SU-DHL-6 (cell line): ENCODE data around the gene CHCHD3.

Source experiments
- H2AFZ ChIP-seq: fragments of 200-600 bp; sonication (generic); 2 replicates; pipeline ENCODE4 v1.6.1; 2014; ENCODE audit warnings: low read depth, mild to moderate bottlenecking, moderate library complexity, mixed read lengths, antibody characterized with exemption, low read length; ENCODE audit not compliant: severe bottlenecking
- H3F3A ChIP-seq: fragments of 200-600 bp; shearing (Covaris generic); 2 replicates; pipeline ENCODE4 v1.6.0; 2016; ENCODE audit warnings: antibody characterized with exemption, mild to moderate bottlenecking; ENCODE audit not compliant: insufficient read depth
- H3K27ac ChIP-seq: fragments of 200-600 bp; sonication (generic); 2 replicates; pipeline ENCODE4 v1.5.1; 2016; ENCODE audit warnings: low read depth, mild to moderate bottlenecking, low read length, moderate library complexity, mixed read lengths
- H3K27me3 ChIP-seq: fragments of 200-600 bp; sonication (generic), shearing (Covaris generic); 2 replicates; pipeline ENCODE4 v1.6.0; 2014; ENCODE audit warnings: mild to moderate bottlenecking, low read length
- H3K36me3 ChIP-seq: fragments of 200-600 bp; sonication (generic); 2 replicates; pipeline ENCODE4 v1.6.1; 2014; ENCODE audit warnings: mild to moderate bottlenecking, low read length, mixed read lengths
- H3K4me2 ChIP-seq: fragments of 300-600, 200-600 bp; shearing (Covaris generic), sonication (generic); 2 replicates; pipeline ENCODE4 v1.6.0; 2014; ENCODE audit warnings: low read length, low read depth, mild to moderate bottlenecking; ENCODE audit not compliant: poor library complexity, severe bottlenecking
- H3K4me3 ChIP-seq: fragments of 200-600 bp; sonication (generic); 2 replicates; pipeline ENCODE4 v1.5.1; 2014; ENCODE audit warnings: antibody characterized with exemption, low read length, mild to moderate bottlenecking, mixed read lengths; ENCODE audit not compliant: insufficient read depth, poor library complexity, severe bottlenecking
- H3K79me2 ChIP-seq: fragments of 200-600 bp; sonication (generic); 2 replicates; pipeline ENCODE4 v1.6.1; 2014; ENCODE audit warnings: mild to moderate bottlenecking, low read length, moderate library complexity; ENCODE audit not compliant: insufficient read depth
- H3K9ac ChIP-seq: fragments of 200-600 bp; sonication (generic); 2 replicates; pipeline ENCODE4 v1.7.0; 2014; ENCODE audit warnings: mild to moderate bottlenecking, low read length
- H3K9me2 ChIP-seq: fragments of 200-600 bp; sonication (generic); replicated peaks from 2 replicates; pipeline ENCODE4 v1.6.1; 2014; ENCODE audit warnings: low read length; ENCODE audit not compliant: insufficient read depth
- H3K9me3 ChIP-seq: fragments of 200-600 bp; sonication (generic); 2 replicates; pipeline ENCODE4 v1.6.1; 2014; ENCODE audit warnings: low read length, mixed read lengths; ENCODE audit not compliant: insufficient read depth
- H4K20me1 ChIP-seq: fragments of 200-600 bp; sonication (generic); 2 replicates; pipeline ENCODE4 v1.6.1; 2014; ENCODE audit warnings: low read depth, mild to moderate bottlenecking, antibody characterized with exemption, low read length, moderate library complexity, mixed read lengths
- EZH2phosphoT487 ChIP-seq: fragments of 200-600 bp; sonication (generic), shearing (Covaris generic); conservative IDR thresholded peaks from 2 replicates; pipeline ENCODE4 v1.6.1; 2018; ENCODE audit warnings: mild to moderate bottlenecking, antibody characterized with exemption, low read length, moderate library complexity, mixed read lengths
- TF ChIP-seq, protein P1 (sequence below): fragments of 200-600 bp; sonication (generic); IDR thresholded peaks from one replicate; pipeline ENCODE4 v1.5.1; 2017; ENCODE audit warnings: antibody characterized with exemption, mild to moderate bottlenecking, low read length, moderate library complexity; ENCODE audit not compliant: insufficient read depth, poor library complexity, severe bottlenecking

CHCHD3 gene

DNA sequence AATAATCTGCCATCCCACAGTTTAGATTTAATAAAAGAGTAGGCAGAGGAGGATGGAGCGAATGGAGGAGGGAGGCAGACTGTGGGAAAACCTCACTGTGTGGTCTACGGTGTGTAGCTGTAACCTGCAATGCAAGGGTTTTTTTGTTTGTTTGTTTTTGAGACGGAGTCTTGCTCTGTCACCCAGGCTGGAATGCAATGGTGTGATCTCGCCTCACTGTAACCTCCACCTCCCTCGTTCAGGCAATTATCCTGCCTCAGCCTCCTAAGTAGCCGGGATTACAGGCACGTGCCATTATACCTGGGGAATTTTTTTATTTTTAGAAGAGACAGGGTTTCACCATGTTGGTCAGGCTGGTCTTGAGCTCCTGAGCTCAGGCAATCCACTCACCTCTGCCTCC is 321.0 kb downstream of the CHCHD3 start:
- Histone ChIP-seq H3F3A (no peaks in the 10 kb centered on the region), H3K4me3 (no peak overlapping the region), H3K27me3 (no peaks in the 10 kb centered on the region)

DNA sequence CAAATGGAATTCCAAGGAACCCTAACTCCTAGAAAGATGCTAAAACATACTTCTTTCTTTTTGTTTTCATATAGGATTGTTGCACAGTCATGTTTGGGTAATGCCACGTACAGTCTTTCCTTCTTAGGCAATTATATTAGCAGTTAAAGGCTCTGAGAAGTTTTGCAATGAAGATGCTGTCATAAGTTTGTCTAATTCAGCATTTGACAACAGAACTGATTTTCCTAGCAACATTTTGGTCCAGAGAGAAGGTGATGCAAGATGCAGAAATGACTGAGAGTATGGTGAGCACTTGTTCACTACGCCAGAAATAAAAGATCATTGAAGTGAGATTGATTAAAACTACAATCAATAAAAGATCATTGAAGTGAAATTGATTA is 321.7 kb downstream of the CHCHD3 start:
- Histone ChIP-seq H3K9me3 (no peaks in the 10 kb centered on the region), H4K20me1 (no peaks in the 10 kb centered on the region), H3K27ac (no peak overlapping the region), H3K9ac (no peak overlapping the region), H3F3A (no peaks in the 10 kb centered on the region), H3K4me2 (no peak overlapping the region), H3K36me3 (no peaks in the 10 kb centered on the region), H3K79me2 (no peaks in the 10 kb centered on the region), H2AFZ (no peak overlapping the region), H3K4me3 (no peak overlapping the region), H3K27me3 (no peaks in the 10 kb centered on the region), H3K9me2 (no peaks in the 10 kb centered on the region)
- TF ChIP-seq, protein P1, sequence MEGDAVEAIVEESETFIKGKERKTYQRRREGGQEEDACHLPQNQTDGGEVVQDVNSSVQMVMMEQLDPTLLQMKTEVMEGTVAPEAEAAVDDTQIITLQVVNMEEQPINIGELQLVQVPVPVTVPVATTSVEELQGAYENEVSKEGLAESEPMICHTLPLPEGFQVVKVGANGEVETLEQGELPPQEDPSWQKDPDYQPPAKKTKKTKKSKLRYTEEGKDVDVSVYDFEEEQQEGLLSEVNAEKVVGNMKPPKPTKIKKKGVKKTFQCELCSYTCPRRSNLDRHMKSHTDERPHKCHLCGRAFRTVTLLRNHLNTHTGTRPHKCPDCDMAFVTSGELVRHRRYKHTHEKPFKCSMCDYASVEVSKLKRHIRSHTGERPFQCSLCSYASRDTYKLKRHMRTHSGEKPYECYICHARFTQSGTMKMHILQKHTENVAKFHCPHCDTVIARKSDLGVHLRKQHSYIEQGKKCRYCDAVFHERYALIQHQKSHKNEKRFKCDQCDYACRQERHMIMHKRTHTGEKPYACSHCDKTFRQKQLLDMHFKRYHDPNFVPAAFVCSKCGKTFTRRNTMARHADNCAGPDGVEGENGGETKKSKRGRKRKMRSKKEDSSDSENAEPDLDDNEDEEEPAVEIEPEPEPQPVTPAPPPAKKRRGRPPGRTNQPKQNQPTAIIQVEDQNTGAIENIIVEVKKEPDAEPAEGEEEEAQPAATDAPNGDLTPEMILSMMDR: no peak
- TF ChIP-seq EZH2phosphoT487: no peak

More for the DNA sequence above, 321.0 kb downstream of the CHCHD3 start:
- Histone ChIP-seq H3K4me2 (no peak overlapping the region), H2AFZ (no peak overlapping the region), H3K27ac (no peak overlapping the region), H4K20me1 (no peaks in the 10 kb centered on the region), H3K9ac (no peak overlapping the region), H3K9me2 (no peaks in the 10 kb centered on the region), H3K9me3 (no peaks in the 10 kb centered on the region), H3K36me3 (no peaks in the 10 kb centered on the region), H3K79me2 (no peaks in the 10 kb centered on the region)
- no peak for TF ChIP-seq EZH2phosphoT487
- TF ChIP-seq, protein P1: no peak

DNA sequence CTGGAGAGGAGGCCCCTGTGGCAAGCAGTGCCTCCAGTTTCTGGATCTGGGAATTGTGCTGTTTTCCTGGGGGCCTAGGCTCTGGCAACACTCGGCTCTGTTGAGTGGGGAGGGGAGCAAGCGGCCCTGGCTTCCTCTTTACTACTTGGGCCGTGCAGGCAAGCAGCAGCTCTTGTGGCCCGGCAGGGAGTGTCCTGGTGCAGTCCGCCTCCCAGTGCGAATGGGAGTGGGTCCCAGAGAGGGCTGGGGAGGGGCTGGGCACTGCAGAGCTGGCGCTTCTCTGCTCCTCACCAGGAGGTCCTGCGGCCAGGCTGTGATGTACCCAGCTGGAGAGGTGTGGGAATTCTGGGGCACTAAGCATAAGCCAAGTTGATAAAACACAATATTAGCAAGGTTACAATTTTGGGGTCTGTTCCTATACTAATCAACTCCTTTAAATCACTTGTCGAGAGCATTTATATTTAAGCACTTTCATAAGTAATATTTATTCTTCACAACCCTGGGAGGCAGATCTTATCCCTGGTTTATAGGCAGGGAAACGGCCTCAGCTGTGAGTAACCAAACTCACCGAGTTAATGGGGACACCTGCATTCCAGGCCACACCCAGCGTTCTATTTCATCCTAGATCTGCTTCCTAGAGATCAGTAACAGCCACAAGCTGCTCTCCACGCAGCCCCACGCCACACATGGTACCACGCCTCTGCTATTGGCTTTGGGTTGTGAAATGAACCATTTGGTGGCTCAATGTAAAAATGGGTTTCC is 322.2 kb downstream of the CHCHD3 start:
- Histone ChIP-seq H3K4me3 (no peak overlapping the region), H3K9ac (no peak overlapping the region)
- TF ChIP-seq EZH2phosphoT487: no peak
- TF ChIP-seq, protein P1: no peak

More for the DNA sequence above, 322.2 kb downstream of the CHCHD3 start:
- Histone ChIP-seq H3K4me2 (no peak overlapping the region), H3K9me3 (no peaks in the 10 kb centered on the region), H3K79me2 (no peaks in the 10 kb centered on the region), H3K27me3 (no peaks in the 10 kb centered on the region), H4K20me1 (no peaks in the 10 kb centered on the region), H3K27ac (no peak overlapping the region), H3K36me3 (no peaks in the 10 kb centered on the region), H3F3A (no peaks in the 10 kb centered on the region), H3K9me2 (no peaks in the 10 kb centered on the region), H2AFZ (no peak overlapping the region)
